ENCODE measurements around the gene P2RY1. TPM values are rescaled to one million over a fixed set of nuclear protein-coding genes. Genes with fewer than 3 reads are reported as not detected.

Gene P2RY1, protein sequence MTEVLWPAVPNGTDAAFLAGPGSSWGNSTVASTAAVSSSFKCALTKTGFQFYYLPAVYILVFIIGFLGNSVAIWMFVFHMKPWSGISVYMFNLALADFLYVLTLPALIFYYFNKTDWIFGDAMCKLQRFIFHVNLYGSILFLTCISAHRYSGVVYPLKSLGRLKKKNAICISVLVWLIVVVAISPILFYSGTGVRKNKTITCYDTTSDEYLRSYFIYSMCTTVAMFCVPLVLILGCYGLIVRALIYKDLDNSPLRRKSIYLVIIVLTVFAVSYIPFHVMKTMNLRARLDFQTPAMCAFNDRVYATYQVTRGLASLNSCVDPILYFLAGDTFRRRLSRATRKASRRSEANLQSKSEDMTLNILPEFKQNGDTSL
- total RNA-seq = 10 to 100 TPM; 13.4 to 18.8 (median 16.8) TPM

DNA sequence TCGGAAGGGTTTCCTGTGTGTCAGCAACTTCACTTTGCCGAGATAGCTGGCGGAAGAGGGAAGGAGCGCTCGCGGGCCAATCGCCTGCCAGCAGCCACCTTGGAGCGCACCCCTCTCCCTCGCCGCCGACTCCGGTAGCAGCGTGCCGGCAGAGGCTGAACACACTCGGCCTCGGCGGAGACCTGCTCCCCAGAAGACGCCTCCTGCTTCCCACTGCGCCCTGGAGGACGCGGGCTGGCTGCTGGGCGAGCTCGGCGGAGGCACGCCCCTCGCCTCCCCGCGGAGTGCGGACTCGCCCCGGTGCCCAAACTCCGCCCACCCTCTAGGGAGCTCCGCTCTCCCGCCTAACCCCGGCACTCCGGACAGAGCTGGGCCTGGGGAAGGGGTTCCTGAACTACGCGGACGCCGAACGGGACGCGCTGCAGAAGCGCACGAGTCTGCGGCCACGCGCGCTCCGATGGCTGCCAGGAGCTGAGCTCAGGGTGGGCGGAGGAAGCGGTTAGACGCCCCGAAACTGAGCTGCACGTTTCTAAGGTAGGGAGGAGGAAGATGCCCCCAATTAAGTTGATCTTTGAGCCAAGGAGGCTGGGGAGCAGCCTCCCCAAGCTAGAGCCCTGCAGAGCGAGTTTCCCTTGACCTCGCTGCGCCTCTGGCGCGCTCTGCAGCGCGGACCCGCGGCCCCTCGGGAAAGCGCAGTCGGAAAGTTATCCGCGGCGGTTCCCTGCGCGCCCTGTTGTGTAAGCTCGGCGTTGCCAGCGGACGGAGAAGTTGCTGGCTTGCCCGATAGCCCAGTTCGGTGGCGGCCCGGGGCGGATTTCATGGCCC is at the start of gene P2RY1:
Gene P2RY1 (plus strand): TSS at position 356 of the 825 bp plus-strand sequence. CDS start 652 bp downstream, outside the sequence.
- peak; percentile 73 to 92 for DNase-seq
- Histone ChIP-seq H3K27ac (peak within 1 kb of the TSS; percentile 82 to 91 (median 86)), H3K4me1 (peaks cover 0 to 22% (median 5%) of the 10 kb centered on the region in 4 donors), H3K27me3 (no peaks in the 10 kb centered on the region), H3K36me3 (peaks cover 0 to 3% (median 0%) of the 10 kb centered on the region in 4 donors), H3K9me3 (no peaks in the 10 kb centered on the region), H3K4me3 (peak within 1 kb of the TSS; percentile 49 to 87 (median 70))
- peak in 2 of 4 donors; percentile 25 to 80 for TF ChIP-seq POLR2A (IDR thresholded peaks at IDR 0.05)
- no peak for TF ChIP-seq EP300 (IDR thresholded peaks at IDR 0.05)
- TF ChIP-seq POLR2AphosphoS5 (IDR thresholded peaks at IDR 0.05) = peak in 1 of 2 donors; percentile 13
- TF ChIP-seq, protein P1, sequence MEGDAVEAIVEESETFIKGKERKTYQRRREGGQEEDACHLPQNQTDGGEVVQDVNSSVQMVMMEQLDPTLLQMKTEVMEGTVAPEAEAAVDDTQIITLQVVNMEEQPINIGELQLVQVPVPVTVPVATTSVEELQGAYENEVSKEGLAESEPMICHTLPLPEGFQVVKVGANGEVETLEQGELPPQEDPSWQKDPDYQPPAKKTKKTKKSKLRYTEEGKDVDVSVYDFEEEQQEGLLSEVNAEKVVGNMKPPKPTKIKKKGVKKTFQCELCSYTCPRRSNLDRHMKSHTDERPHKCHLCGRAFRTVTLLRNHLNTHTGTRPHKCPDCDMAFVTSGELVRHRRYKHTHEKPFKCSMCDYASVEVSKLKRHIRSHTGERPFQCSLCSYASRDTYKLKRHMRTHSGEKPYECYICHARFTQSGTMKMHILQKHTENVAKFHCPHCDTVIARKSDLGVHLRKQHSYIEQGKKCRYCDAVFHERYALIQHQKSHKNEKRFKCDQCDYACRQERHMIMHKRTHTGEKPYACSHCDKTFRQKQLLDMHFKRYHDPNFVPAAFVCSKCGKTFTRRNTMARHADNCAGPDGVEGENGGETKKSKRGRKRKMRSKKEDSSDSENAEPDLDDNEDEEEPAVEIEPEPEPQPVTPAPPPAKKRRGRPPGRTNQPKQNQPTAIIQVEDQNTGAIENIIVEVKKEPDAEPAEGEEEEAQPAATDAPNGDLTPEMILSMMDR (IDR thresholded peaks at IDR 0.05) = peak in 4 of 6 experiments; percentile 2 to 45 (median 11)
- WGBS, 2 donors = 1 to 3% methylated on average over 6 to 37 of the region's 81 CpGs
- ATAC-seq (ENCODE audit: low FRiP score in 2 of 2) = peak; percentile 91

DNA sequence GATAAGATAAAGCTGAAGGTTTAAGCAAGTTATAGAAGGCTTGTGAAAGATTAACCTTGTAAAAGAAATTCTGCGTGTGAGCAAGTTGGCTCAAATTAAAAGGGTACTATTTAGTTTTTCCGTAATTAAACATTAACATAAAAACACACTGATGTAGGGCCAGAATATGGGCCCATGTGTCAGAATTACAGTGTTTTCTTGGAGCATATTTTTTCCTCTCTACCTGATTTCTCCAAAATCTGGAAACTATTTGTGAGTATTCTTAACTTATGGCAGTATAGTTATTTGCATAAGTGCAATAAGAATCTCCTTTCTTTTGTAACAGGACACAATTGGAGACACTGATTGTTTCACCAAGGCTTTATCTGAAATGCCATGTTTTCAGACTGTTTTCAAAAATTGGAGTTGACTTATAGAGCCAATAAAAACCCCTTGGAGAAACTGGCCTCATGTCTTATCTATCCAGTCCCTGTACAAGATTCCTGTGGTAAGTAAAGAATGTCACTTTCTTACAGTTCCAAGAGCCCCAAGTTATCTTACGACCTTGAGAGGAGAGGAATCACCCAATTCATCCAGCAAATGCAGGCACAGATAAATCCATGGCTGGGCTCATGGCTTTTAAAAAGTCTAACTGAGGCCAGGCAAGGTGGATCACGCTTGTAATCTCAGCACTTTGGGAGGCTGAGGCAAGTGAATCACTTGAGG is 47.8 kb upstream of the P2RY1 start:
- Histone ChIP-seq H3K4me1 (no peaks in the 10 kb centered on the region), H3K9me3 (peaks cover 0 to 4% (median 0%) of the 10 kb centered on the region in 4 donors), H3K36me3 (no peaks in the 10 kb centered on the region), H3K27ac (no peak overlapping the region), H3K27me3 (no peaks in the 10 kb centered on the region), H3K4me3 (no peak overlapping the region)
- DNase-seq (no peak), ATAC-seq (ENCODE audit: low FRiP score in 2 of 2) (no peak)
- 78 to 88% methylated on average over 4 of the region's 4 CpGs for WGBS, 2 donors
- TF ChIP-seq, protein P1 (IDR thresholded peaks at IDR 0.05) = no peak
- TF ChIP-seq EP300 (IDR thresholded peaks at IDR 0.05) (no peak), POLR2A (IDR thresholded peaks at IDR 0.05) (no peak), POLR2AphosphoS5 (IDR thresholded peaks at IDR 0.05) (no peak)

DNA sequence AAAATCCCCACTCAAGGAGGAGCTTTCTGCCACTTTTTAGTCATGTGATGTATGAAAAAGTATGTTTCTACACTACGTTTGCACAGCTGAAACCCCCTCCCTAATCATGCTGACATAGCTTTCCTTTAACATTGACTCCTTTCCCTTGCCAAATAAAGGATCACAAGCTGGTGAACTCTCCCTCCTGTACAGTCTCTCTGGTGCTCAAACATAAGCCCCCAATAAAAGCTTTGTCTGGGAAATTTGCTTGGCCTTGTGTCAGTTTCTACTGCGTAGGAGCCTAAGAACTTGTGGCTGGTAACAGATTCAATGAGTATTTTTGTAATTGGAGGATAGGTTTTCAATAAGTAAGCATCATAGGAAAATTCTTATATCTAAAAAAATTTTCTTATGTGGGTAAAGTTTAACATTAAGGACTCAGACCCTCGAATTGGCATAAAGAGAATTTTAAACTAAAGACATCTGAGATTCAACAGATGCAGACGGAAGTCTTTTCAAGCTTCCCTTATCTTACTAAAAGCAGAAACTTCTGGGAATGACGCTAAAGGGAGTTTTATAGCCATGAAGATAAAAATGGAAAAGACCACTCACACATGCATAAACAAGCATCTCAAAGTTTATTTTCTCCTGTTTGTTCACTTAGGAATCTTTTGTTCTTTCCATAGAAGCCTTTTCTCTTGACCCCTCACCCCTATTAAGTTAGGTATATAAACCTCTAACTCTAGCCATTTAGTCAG is 44.1 kb upstream of the P2RY1 start:
- WGBS, 2 donors = 78 to 80% methylated on average over 5 of the region's 5 CpGs
- no peaks in the 10 kb centered on the region for H3K27me3 ChIP-seq
- no peaks in the 10 kb centered on the region for H3K4me1 ChIP-seq
- no peak overlapping the region for H3K4me3 ChIP-seq
- H3K9me3 ChIP-seq = peaks cover 0 to 4% (median 0%) of the 10 kb centered on the region in 4 donors
- H3K36me3 ChIP-seq = no peaks in the 10 kb centered on the region
- H3K27ac ChIP-seq = no peak overlapping the region
- no peak for DNase-seq
- TF ChIP-seq POLR2A (IDR thresholded peaks at IDR 0.05) = no peak
- no peak for ATAC-seq (ENCODE audit: low FRiP score in 2 of 2)

DNA sequence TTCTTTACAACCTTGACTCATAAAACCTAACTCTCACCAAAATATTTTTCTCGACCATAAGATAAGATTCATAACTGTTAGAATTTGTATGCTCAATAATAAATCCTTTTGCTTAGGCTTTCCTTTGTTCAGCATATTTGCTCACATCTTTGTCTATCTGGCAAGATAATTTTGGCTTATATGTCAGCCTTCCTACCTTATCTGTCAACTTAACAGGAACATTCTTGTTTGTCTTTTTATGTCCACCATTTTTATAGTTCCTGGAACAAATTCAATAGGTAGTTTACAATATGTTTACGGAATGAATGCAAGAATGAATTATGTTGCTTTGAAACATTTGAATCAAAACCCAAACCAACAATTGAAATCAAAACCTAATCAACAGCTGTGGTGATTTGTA is 41.0 kb upstream of the P2RY1 start:
- 83 to 87% methylated on average over 2 of the region's 2 CpGs for WGBS, 2 donors
- DNase-seq (no peak), ATAC-seq (ENCODE audit: low FRiP score in 2 of 2) (no peak)
- H3K27me3 ChIP-seq = no peaks in the 10 kb centered on the region
- H3K9me3 ChIP-seq = no peaks in the 10 kb centered on the region
- H3K4me1 ChIP-seq = no peaks in the 10 kb centered on the region
- TF ChIP-seq POLR2A (IDR thresholded peaks at IDR 0.05) (no peak), EP300 (IDR thresholded peaks at IDR 0.05) (no peak), POLR2AphosphoS5 (IDR thresholded peaks at IDR 0.05) (no peak)
- TF ChIP-seq, protein P1 (IDR thresholded peaks at IDR 0.05) = no peak
- no peak overlapping the region for H3K27ac ChIP-seq
- H3K4me3 ChIP-seq = no peak overlapping the region
- H3K36me3 ChIP-seq = no peaks in the 10 kb centered on the region
